Thyroid gland (tissue), 4 donors: ENCODE measurements around the gene CRTC3. TPM values are rescaled to one million over a fixed set of nuclear protein-coding genes. Genes with fewer than 3 reads are reported as not detected.

Experiments used
- DNase-seq, 2 donors: peaks; one replicate each; pipeline ENCODE4 v3.0.0-alpha.2; 2019
- H3K27ac ChIP-seq, 3 donors: fragments of 200-600 bp; sonication (generic); 1 replicate in 2 of 3; 2 replicates in 1 of 3; pipeline ENCODE4 v1.5.1; 2016 to 2019; ENCODE audit warnings: mild to moderate bottlenecking in 1 of 3, moderate library complexity in 1 of 3
- H3K27me3 ChIP-seq: fragments of 200-600 bp; sonication (generic); one replicate; pipeline ENCODE4 v1.5.1; 2019
- H3K36me3 ChIP-seq, 2 donors: fragments of 200-600 bp; sonication (generic); one replicate each; pipeline ENCODE4 v1.5.1; 2016 to 2019
- H3K4me1 ChIP-seq, 2 donors: fragments of 200-600 bp; sonication (generic); one replicate each; pipeline ENCODE4 v1.5.1; 2017 to 2019
- H3K4me3 ChIP-seq, 3 donors: fragments of 200-600 bp; sonication (generic); replicated peaks in 1 of 3; 1 replicate in 2 of 3; 2 replicates in 1 of 3; pipeline ENCODE4 v1.5.1; 2016; ENCODE audit warnings: mild to moderate bottlenecking in 1 of 3
- H3K9me3 ChIP-seq: fragments of 200-600 bp; sonication (generic); one replicate; pipeline ENCODE4 v1.5.1; 2017
- CTCF ChIP-seq, 6 experiments: fragments of 200-600 bp in 3 of 6; fragments of 450-650 bp in 3 of 6; sonication (generic) in 3 of 6; IDR thresholded peaks; one replicate each; pipeline ENCODE4 v1.5.1; 2016 to 2019; ENCODE audit warnings: antibody characterized with exemption in 6 of 6, mild to moderate bottlenecking in 2 of 6, inconsistent platforms in 1 of 6, moderate library complexity in 1 of 6
- POLR2A ChIP-seq, 2 donors: fragments of 450-650 bp; IDR thresholded peaks; one replicate each; pipeline ENCODE4 v1.6.1; 2017; ENCODE audit warnings: antibody characterized with exemption in 2 of 2, mild to moderate bottlenecking in 2 of 2, moderate library complexity in 1 of 2
- WGBS, 2 donors: methylation state at CpG; one replicate each; pipeline ENCODE4 v1.1.5; 2017; 5-methylcytosine and 5-hydroxymethylcytosine counted together
- intact Hi-C: fragments of 100-400 bp; cut with DNase I; formaldehyde crosslinking; loops from one replicate; pipeline ENCODE4 v1.15.1; 2023
- total RNA-seq, 4 donors: library from RNA; depleted of rRNA; stranded (reverse); fragments of >200 nt; gene quantifications; one replicate each; pipeline ENCODE4 v1.2.3, GENCODE V29; 2016

Gene CRTC3
- total RNA-seq, 4 donors from 2014 or later = 49.4 to 76.0 (median 62.6) TPM

GRCh38 chr15:90583471-90584252, 53.9 kb downstream of the CRTC3 start:
- no peaks in the 10 kb centered on the region for H3K36me3 ChIP-seq
- 60 to 65% methylated on average over 5 of the region's 5 CpGs for WGBS, 2 donors
- peak overlapping the region; percentile 43 to 70 (median 53) for H3K27ac ChIP-seq
- intact Hi-C loops = no loop called here
- no peaks in the 10 kb centered on the region for H3K9me3 ChIP-seq
- peak in 1 of 2 donors; percentile 36 for DNase-seq
- no peak overlapping the region for H3K4me3 ChIP-seq
- peaks cover 28 to 38% of the 10 kb centered on the region in 2 donors for H3K4me1 ChIP-seq
- H3K27me3 ChIP-seq = no peaks in the 10 kb centered on the region
- no peak for TF ChIP-seq POLR2A (IDR thresholded peaks at IDR 0.05)

- 81 to 88% methylated on average over 6 of the region's 6 CpGs for WGBS, 2 donors
These were observed 55.1 kb downstream of the CRTC3 start for GRCh38 chr15:90584841-90585240.

GRCh38 chr15:90585863-90586262, 56.1 kb downstream of the CRTC3 start:
- 83 to 93% methylated on average over 4 of the region's 4 CpGs for WGBS, 2 donors

More at GRCh38 chr15:90584841-90585240, 55.1 kb downstream of the CRTC3 start:
- Histone ChIP-seq H3K36me3 (no peaks in the 10 kb centered on the region), H3K27me3 (no peaks in the 10 kb centered on the region), H3K4me3 (no peak overlapping the region), H3K9me3 (no peaks in the 10 kb centered on the region), H3K27ac (no peak overlapping the region), H3K4me1 (peaks cover 28 to 38% of the 10 kb centered on the region in 2 donors)
- DNase-seq = no peak
- TF ChIP-seq POLR2A (IDR thresholded peaks at IDR 0.05) = no peak
- no peak for TF ChIP-seq CTCF (IDR thresholded peaks at IDR 0.05)
- intact Hi-C loops = no loop called here

DNA sequence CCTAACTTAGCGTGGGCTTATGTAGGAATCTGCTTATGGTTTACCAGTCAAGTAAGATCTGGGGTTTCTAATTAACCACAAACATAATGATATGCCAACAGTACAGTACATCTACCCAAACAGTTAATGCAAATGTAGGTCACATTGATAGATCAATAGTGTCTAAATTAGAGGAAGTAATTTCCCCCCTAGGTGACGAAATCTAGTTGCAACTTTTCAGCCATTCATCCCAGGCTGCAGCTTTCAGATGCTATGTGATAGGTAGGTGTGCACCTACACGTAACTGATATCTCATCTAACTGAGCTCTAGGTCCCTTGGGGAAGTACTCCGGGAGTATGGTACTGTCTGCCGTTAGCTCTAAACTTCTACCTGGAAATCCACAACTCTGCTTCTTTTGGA, 57.2 kb downstream of the CRTC3 start:
- Histone ChIP-seq H3K4me3 (no peak overlapping the region), H3K9me3 (no peaks in the 10 kb centered on the region), H3K27ac (no peak overlapping the region), H3K27me3 (no peaks in the 10 kb centered on the region), H3K4me1 (peaks cover 10 to 29% of the 10 kb centered on the region in 2 donors), H3K36me3 (no peaks in the 10 kb centered on the region)
- WGBS, 2 donors = 92 to 97% methylated on average over 5 of the region's 5 CpGs
- intact Hi-C loops = no loop called here
- TF ChIP-seq CTCF (IDR thresholded peaks at IDR 0.05) = no peak
- no peak for TF ChIP-seq POLR2A (IDR thresholded peaks at IDR 0.05)
- DNase-seq = no peak

More at GRCh38 chr15:90585863-90586262, 56.1 kb downstream of the CRTC3 start:
- no peaks in the 10 kb centered on the region for H3K9me3 ChIP-seq
- no peaks in the 10 kb centered on the region for H3K27me3 ChIP-seq
- no peak overlapping the region for H3K4me3 ChIP-seq
- no peaks in the 10 kb centered on the region for H3K36me3 ChIP-seq
- intact Hi-C loops = no loop called here
- TF ChIP-seq POLR2A (IDR thresholded peaks at IDR 0.05) = no peak
- TF ChIP-seq CTCF (IDR thresholded peaks at IDR 0.05) = no peak
- peaks cover 19 to 38% of the 10 kb centered on the region in 2 donors for H3K4me1 ChIP-seq
- H3K27ac ChIP-seq = no peak overlapping the region
- no peak for DNase-seq

GRCh38 chr15:90588427-90588826, 58.7 kb downstream of the CRTC3 start:
- DNase-seq = no peak
- Histone ChIP-seq H3K27ac (no peak overlapping the region), H3K36me3 (no peaks in the 10 kb centered on the region), H3K9me3 (no peaks in the 10 kb centered on the region), H3K27me3 (no peaks in the 10 kb centered on the region), H3K4me1 (peaks cover 9 to 28% of the 10 kb centered on the region in 2 donors), H3K4me3 (no peak overlapping the region)
- TF ChIP-seq CTCF (IDR thresholded peaks at IDR 0.05) (no peak), POLR2A (IDR thresholded peaks at IDR 0.05) (no peak)
- intact Hi-C loops = no loop called here
- WGBS, 2 donors = 86 to 93% methylated on average over 5 of the region's 5 CpGs
